K562 (cell line): ENCODE data around the gene CFD. TPM values are rescaled to one million over a fixed set of nuclear protein-coding genes. Genes with fewer than 3 reads are reported as not detected.

Experiments used
- ATAC-seq: fragments of 200-7000 bp; cut with Tn5 transposase; 3 replicates; pipeline ENCODE4 v1.9.1; 2020; ENCODE audit warnings: moderate library complexity
- BruUV-seq: library from RNA; stranded (reverse); fragments of 400-500 nt; replicated peaks from 2 replicates; lab custom pipeline; 2021; lab: Mats Ljungman, UMichigan
- CTCF ChIA-PET: fragments of 300-600 bp; formaldehyde crosslinking; extraction: SDS; loops from one replicate; lab custom pipeline; 2021; ENCODE audit warnings: low intra/inter-chr PET ratio; lab: Yijun Ruan, JAX
- POLR2A ChIA-PET: fragments of 300-600, 350-650 bp; sonication (Branson Sonifier 250); formaldehyde crosslinking; extraction: SDS; loops from one replicate; lab custom pipeline; 2021; ENCODE audit warnings: antibody characterized with exemption, inconsistent platforms; lab: Yijun Ruan, JAX
- DNase-seq, 4 experiments: peaks; one replicate each; pipeline versions ENCODE4 v3.0.0 to v3.0.0-alpha.2; 2011 to 2018; ENCODE audit warnings: low spot score in 3 of 4, mixed read lengths in 3 of 4; ENCODE audit errors: extremely low read depth in 1 of 4
- FAIRE-seq: peaks from 2 replicates; lab custom pipeline; 2011; peaks lifted over from hg19 to GRCh38; lab: Jason Lieb, UNC
- H2AFZ ChIP-seq: 2 replicates; pipeline ENCODE4 v1.6.0; 2011; ENCODE audit warnings: low read depth, low read length, control low read depth, inconsistent platforms
- H3K27ac ChIP-seq: fragments of 200-600 bp; 3 replicates; pipeline ENCODE4 v1.8.0; 2011; ENCODE audit warnings: low read depth, mild to moderate bottlenecking, control low read depth, inconsistent platforms, low read length, moderate library complexity, mixed read lengths; ENCODE audit errors: extremely low read depth
- H3K27me3 ChIP-seq, 2 experiments: fragments of 300-600 bp in 1 of 2; 2 replicates in 1 of 2; 3 replicates in 1 of 2; pipeline versions ENCODE4 v1.6.0 to v1.8.0; 2011; ENCODE audit warnings: inconsistent platforms in 2 of 2, low read length in 2 of 2, mild to moderate bottlenecking in 1 of 2, mixed read lengths in 1 of 2, moderate library complexity in 1 of 2; ENCODE audit not compliant: control insufficient read depth in 2 of 2, insufficient read depth in 2 of 2
- H3K36me3 ChIP-seq: fragments of 300-600 bp; 3 replicates; pipeline ENCODE4 v1.8.0; 2011; ENCODE audit warnings: mild to moderate bottlenecking, low read length, inconsistent platforms; ENCODE audit not compliant: control insufficient read depth, insufficient read depth
- H3K4me1 ChIP-seq, 2 experiments: fragments of 200-600 bp in 1 of 2; replicated peaks in 1 of 2; 2 replicates in 1 of 2; 3 replicates in 1 of 2; pipeline versions ENCODE4 v1.5.1 to v1.8.0; 2011; ENCODE audit warnings: inconsistent platforms in 2 of 2, low read length in 2 of 2, mild to moderate bottlenecking in 1 of 2, mixed read lengths in 1 of 2, moderate library complexity in 1 of 2; ENCODE audit not compliant: control insufficient read depth in 2 of 2, insufficient read depth in 2 of 2
- H3K4me2 ChIP-seq: 2 replicates; pipeline ENCODE4 v1.6.1; 2011; ENCODE audit warnings: low read length, control low read depth, inconsistent platforms, mixed read lengths; ENCODE audit not compliant: insufficient read depth
- H3K4me3 ChIP-seq: fragments of 200-600 bp; sonication (generic), shearing (Covaris generic); 2 replicates; pipeline ENCODE4 v1.5.1; 2016; ENCODE audit warnings: control low read depth, inconsistent platforms
- H3K79me2 ChIP-seq: fragments of 200-600 bp; 3 replicates; pipeline ENCODE4 v1.8.0; 2011; ENCODE audit warnings: low read length, inconsistent platforms; ENCODE audit not compliant: control insufficient read depth, insufficient read depth
- H3K9ac ChIP-seq, 2 experiments: 2 replicates each; pipeline versions ENCODE4 v1.6.0 to v1.6.1; 2011; ENCODE audit warnings: low read depth in 2 of 2, low read length in 2 of 2, control low read depth in 1 of 2, inconsistent platforms in 1 of 2, mild to moderate bottlenecking in 1 of 2, mixed read lengths in 1 of 2; ENCODE audit not compliant: insufficient read depth in 1 of 2
- H3K9me1 ChIP-seq: one replicate; pipeline ENCODE4 v1.6.0; 2011; ENCODE audit warnings: inconsistent platforms, mild to moderate bottlenecking, low read length, moderate library complexity; ENCODE audit not compliant: control insufficient read depth, insufficient read depth
- H3K9me3 ChIP-seq: replicated peaks from 2 replicates; pipeline ENCODE4 v1.5.1; 2011; ENCODE audit warnings: low read depth, low read length, inconsistent platforms; ENCODE audit not compliant: control insufficient read depth, insufficient read depth
- H4K20me1 ChIP-seq: replicated peaks from 2 replicates; pipeline ENCODE4 v1.6.1; 2011; ENCODE audit warnings: low read length, inconsistent platforms, mixed read lengths; ENCODE audit not compliant: control insufficient read depth, insufficient read depth
- CBX3 ChIP-seq, 2 experiments: IDR thresholded peaks; 1 replicate in 1 of 2; 2 replicates in 1 of 2; pipeline ENCODE4 v1.6.1; 2012; ENCODE audit warnings: inconsistent platforms in 2 of 2, low read length in 2 of 2, borderline replicate concordance in 1 of 2, control low read depth in 1 of 2
- HDAC2 ChIP-seq: fragments of 450-650 bp; IDR thresholded peaks from 2 replicates; pipeline ENCODE4 v1.6.1; 2016; ENCODE audit warnings: mild to moderate bottlenecking
- MAFF ChIP-seq: IDR thresholded peaks from 2 replicates; pipeline ENCODE4 v1.6.1; 2012; ENCODE audit warnings: low read length, improper control_type of control experiment
- POLR2G ChIP-seq: fragments of 200-400 bp; formaldehyde crosslinking; IDR thresholded peaks from 2 replicates; pipeline ENCODE4 v1.6.1; 2017; ENCODE audit warnings: low read depth, mild to moderate bottlenecking, antibody characterized with exemption, low read length, moderate library complexity
- RBFOX2 ChIP-seq: fragments of 200-400 bp; formaldehyde crosslinking; IDR thresholded peaks from 2 replicates; pipeline ENCODE4 v1.6.1; 2017; ENCODE audit warnings: low read depth, mild to moderate bottlenecking, low read length, moderate library complexity
- RBM22 ChIP-seq: fragments of 200-400 bp; formaldehyde crosslinking; IDR thresholded peaks from 2 replicates; pipeline ENCODE4 v1.6.1; 2018; ENCODE audit warnings: low read length, low read depth; ENCODE audit not compliant: poor library complexity, severe bottlenecking
- SMARCA4 ChIP-seq: fragments of 450-650 bp; IDR thresholded peaks from 2 replicates; pipeline ENCODE4 v1.6.1; 2016
- ZBTB7A ChIP-seq: IDR thresholded peaks from 2 replicates; pipeline ENCODE4 v1.6.1; 2011; ENCODE audit warnings: low read depth, mild to moderate bottlenecking, low read length, moderate library complexity, borderline replicate concordance; ENCODE audit not compliant: control insufficient read depth
- ZFX ChIP-seq: sonication (generic); formaldehyde crosslinking; IDR thresholded peaks from 2 replicates; pipeline ENCODE4 v1.8.0; 2022; ENCODE audit warnings: mild to moderate bottlenecking, missing genetic modification reagents, moderate library complexity
- ZNF124 ChIP-seq: sonication (generic); formaldehyde crosslinking; IDR thresholded peaks from 2 replicates; pipeline ENCODE4 v1.8.1; 2022; ENCODE audit warnings: missing genetic modification reagents
- ZNF217 ChIP-seq: sonication (generic); formaldehyde crosslinking; IDR thresholded peaks from 2 replicates; pipeline ENCODE4 v1.8.0; 2022; ENCODE audit warnings: mild to moderate bottlenecking, missing genetic modification reagents
- WGBS: fragments of 100-300 bp; shearing (Covaris generic); methylation state at CpG from one replicate; pipeline ENCODE4 v1.1.6; 2016; ENCODE audit warnings: low coverage, mixed read lengths; ENCODE audit not compliant: insufficient coverage; ENCODE audit errors: missing lambda C conversion rate; 5-methylcytosine and 5-hydroxymethylcytosine counted together
- in situ Hi-C: fragments of 300-500 bp; cut with MboI; formaldehyde crosslinking; loops from 4 replicates; pipeline ENCODE4 v1.15.0; 2018; ENCODE audit warnings: inconsistent platforms, mixed read lengths
- intact Hi-C: fragments of 100-400 bp; cut with micrococcal nuclease; formaldehyde crosslinking; loops from 2 replicates; pipeline ENCODE4 v1.14.2; 2022
- polyA plus RNA-seq, 8 experiments: library from polyadenylated mRNA; depleted of rRNA in 4 of 8; stranded (reverse) in 5 of 8; unstranded in 3 of 8; fragments of >200 nt; fragmentation: Nextera tagmentation in 2 of 8; fragmentation: Illumina TruSeq in 1 of 8; extraction: Ambion mirVana in 2 of 8; extraction: Trizol in 1 of 8; gene quantifications; 2 replicates each; pipeline versions ENCODE4 v1.2.1 to v1.2.3, GENCODE V29; 2011 to 2014; ENCODE audit warnings: inconsistent platforms in 1 of 8, missing spikeins in 1 of 8
- total RNA-seq, 7 experiments: library from RNA; depleted of rRNA in 6 of 7; stranded (reverse); fragments of >200 nt in 6 of 7; fragmentation: Illumina TruSeq in 2 of 7; extraction: Trizol in 2 of 7; gene quantifications; 2 replicates each; pipeline versions ENCODE4 v1.2.1 to v1.2.3, GENCODE V29; 2011 to 2021; ENCODE audit warnings: low replicate concordance in 1 of 7
- TF ChIP-seq, protein P1 (sequence below): sonication (generic); formaldehyde crosslinking; IDR thresholded peaks from 2 replicates; pipeline ENCODE4 v1.8.1; 2023; ENCODE audit warnings: mild to moderate bottlenecking, missing genetic modification reagents
- TF ChIP-seq, protein P2 (sequence below): fragments of 250-450 bp; sonication (Bioruptor Pico); IDR thresholded peaks from 2 replicates; pipeline ENCODE4 v1.4.0; 2020; ENCODE audit warnings: borderline replicate concordance

CFD gene
- total and polyA plus RNA-seq, 9 of the 15 experiments (the other 6 are each of a cell fraction or from before 2014, with no cell fraction given), result 0.52 to 59.4 (median 7.6) TPM

- Histone ChIP-seq H3K27ac (peak overlapping the region; percentile 55; the same call in 1 of the 3 replicates), H3K4me1 (peaks cover 42 to 82% of the 10 kb centered on the region in 2 experiments), H2AFZ (no peak overlapping the region), H3K4me3 (peak overlapping the region; percentile 16; the same call in 1 of the 2 replicates), H3K9me3 (no peaks in the 10 kb centered on the region), H3K9me1 (peaks cover 5% of the 10 kb centered on the region), H4K20me1 (peaks cover 12% of the 10 kb centered on the region), H3K36me3 (peaks cover 70% of the 10 kb centered on the region; the same call in 2 of the 3 replicates), H3K4me2 (peak overlapping the region; percentile 23; the same call in 1 of the 2 replicates), H3K9ac (peak overlapping the region in 1 of 2 experiments; percentile 85; a peak in 2 of 4 replicates), H3K27me3 (no peaks in the 10 kb centered on the region), H3K79me2 (peaks cover 62% of the 10 kb centered on the region)
- ChIA-PET CTCF (interaction anchor here (0.6 kb wide), 1 partner anchor 100 kb away, joined by 3 read pairs; no protein-coding TSS in a partner anchor), POLR2A (interaction anchor here (0.6 to 3.2 kb wide), 2 partner anchors 8 to 10 kb away, joined by 3 to 15 read pairs; partner anchors contain the start of genes MED16 and RNU6-9)
- no peak for FAIRE-seq
- TF ChIP-seq MAFF, result no peak
- TF ChIP-seq ZNF124 (CRISPR knock-in tag), result no peak
- TF ChIP-seq ZNF217, result no peak
- no peak for TF ChIP-seq CBX3 (IDR thresholded peaks at IDR 0.05; ENCODE audit: borderline replicate concordance in 1 of 2, low read length in 2 of 2)
- TF ChIP-seq, protein P1, sequence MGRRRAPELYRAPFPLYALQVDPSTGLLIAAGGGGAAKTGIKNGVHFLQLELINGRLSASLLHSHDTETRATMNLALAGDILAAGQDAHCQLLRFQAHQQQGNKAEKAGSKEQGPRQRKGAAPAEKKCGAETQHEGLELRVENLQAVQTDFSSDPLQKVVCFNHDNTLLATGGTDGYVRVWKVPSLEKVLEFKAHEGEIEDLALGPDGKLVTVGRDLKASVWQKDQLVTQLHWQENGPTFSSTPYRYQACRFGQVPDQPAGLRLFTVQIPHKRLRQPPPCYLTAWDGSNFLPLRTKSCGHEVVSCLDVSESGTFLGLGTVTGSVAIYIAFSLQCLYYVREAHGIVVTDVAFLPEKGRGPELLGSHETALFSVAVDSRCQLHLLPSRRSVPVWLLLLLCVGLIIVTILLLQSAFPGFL (CRISPR knock-in tag), result no peak
- peak; percentile 23 for TF ChIP-seq RBM22
- TF ChIP-seq, protein P2, sequence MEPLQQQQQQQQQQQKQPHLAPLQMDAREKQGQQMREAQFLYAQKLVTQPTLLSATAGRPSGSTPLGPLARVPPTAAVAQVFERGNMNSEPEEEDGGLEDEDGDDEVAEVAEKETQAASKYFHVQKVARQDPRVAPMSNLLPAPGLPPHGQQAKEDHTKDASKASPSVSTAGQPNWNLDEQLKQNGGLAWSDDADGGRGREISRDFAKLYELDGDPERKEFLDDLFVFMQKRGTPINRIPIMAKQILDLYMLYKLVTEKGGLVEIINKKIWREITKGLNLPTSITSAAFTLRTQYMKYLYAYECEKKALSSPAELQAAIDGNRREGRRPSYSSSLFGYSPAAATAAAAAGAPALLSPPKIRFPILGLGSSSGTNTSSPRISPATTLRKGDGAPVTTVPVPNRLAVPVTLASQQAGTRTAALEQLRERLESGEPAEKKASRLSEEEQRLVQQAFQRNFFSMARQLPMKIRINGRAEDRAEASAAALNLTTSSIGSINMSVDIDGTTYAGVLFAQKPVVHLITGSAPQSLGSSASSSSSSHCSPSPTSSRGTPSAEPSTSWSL (CRISPR knock-in tag), result no peak
- TF ChIP-seq ZBTB7A, result peak; percentile 7; the same call in 1 of the 2 replicates
- TF ChIP-seq HDAC2, result 0 out of 2 replicates have a peak, but pooled peaks have one; percentile 17
- peak; percentile 57 for TF ChIP-seq POLR2G
- TF ChIP-seq SMARCA4, result no peak
- TF ChIP-seq ZFX (CRISPR knock-in tag), result peak; percentile 29; the same call in 1 of the 2 replicates
- TF ChIP-seq RBFOX2, result peak; percentile 56
- intact Hi-C loops, result no loop called here
- in situ Hi-C loops, result no loop called here
- no TSS peak for BruUV-seq
- DNase-seq, result no peak
- WGBS, result 66% methylated on average over 18 of the region's 27 CpGs
- no peak for ATAC-seq
These were observed 42.0 kb downstream of the CFD start for GRCh38 chr19:901216-902092.
